ENCODE measurements around the gene MED20.

The MED20 gene

GRCh38 chr6:41917528-41917927 lies 3.4 kb downstream of the MED20 start:
- TF ChIP-seq CTCF (conservative IDR thresholded peaks at IDR 0.05) (no peak), ZFX (IDR thresholded peaks at IDR 0.05) (no peak)
- H3K27ac ChIP-seq = no peak overlapping the region

- no peak overlapping the region for H3K27ac ChIP-seq
Observed at GRCh38 chr6:41914869-41915530, 5.9 kb downstream of the MED20 start.

GRCh38 chr6:41914343-41914742 lies 6.6 kb downstream of the MED20 start:
- H3K27ac ChIP-seq = no peak overlapping the region
- TF ChIP-seq CTCF (conservative IDR thresholded peaks at IDR 0.05) (no peak), ZFX (IDR thresholded peaks at IDR 0.05) (no peak)

More at GRCh38 chr6:41914869-41915530, 5.9 kb downstream of the MED20 start:
- TF ChIP-seq CTCF (conservative IDR thresholded peaks at IDR 0.05) (no peak), ZFX (IDR thresholded peaks at IDR 0.05) (no peak)

- TF ChIP-seq CTCF (conservative IDR thresholded peaks at IDR 0.05) (no peak), ZFX (IDR thresholded peaks at IDR 0.05) (no peak)
- no peak overlapping the region for H3K27ac ChIP-seq
Observed at GRCh38 chr6:41909727-41910126, 11.2 kb downstream of the MED20 start.

GRCh38 chr6:41901882-41902519 lies 18.9 kb downstream of the MED20 start:
- TF ChIP-seq ZFX (IDR thresholded peaks at IDR 0.05) (no peak), CTCF (conservative IDR thresholded peaks at IDR 0.05) (no peak)
- H3K27ac ChIP-seq = no peak overlapping the region

- H3K27ac ChIP-seq = no peak overlapping the region
- no peak for TF ChIP-seq ZFX (IDR thresholded peaks at IDR 0.05)
- TF ChIP-seq CTCF (conservative IDR thresholded peaks at IDR 0.05) = no peak
Observed at GRCh38 chr6:41900861-41901260, 20.1 kb downstream of the MED20 start.

GRCh38 chr6:41896281-41896680 lies 24.7 kb downstream of the MED20 start:
- no peak for TF ChIP-seq ZFX (IDR thresholded peaks at IDR 0.05)
- TF ChIP-seq CTCF (conservative IDR thresholded peaks at IDR 0.05) = no peak
- H3K27ac ChIP-seq = peak overlapping the region; percentile 62; the same call in 1 of the 2 replicates

Measured in C4-2B (cell line).